Regular cardiac myocyte (primary cell): Measurements from ENCODE around the gene TMPRSS15. TPM values are rescaled to one million over a fixed set of nuclear protein-coding genes. Genes with fewer than 3 reads are reported as not detected.

Experiments
- total RNA-seq: library from RNA; depleted of rRNA; stranded (reverse); fragments of >200 nt; gene quantifications from 2 replicates; pipeline ENCODE4 v1.2.3, GENCODE V29; 2014

Gene TMPRSS15
- not detected in 2 replicates for total RNA-seq

GRCh38 chr21:18403735-18404450 lies at the start of gene TMPRSS15:
Gene TMPRSS15, minus strand, starts transcription at chr21:18403785. Its CDS starts 163 bp downstream, at chr21:18403622.

GRCh38 chr21:18244671-18245463 lies 158.7 kb downstream of the TMPRSS15 start, which contains the start of gene CHODL:
Gene CHODL, plus strand, starts transcription at chr21:18244833. Its CDS starts 391 bp downstream, at chr21:18245224.

Other genes with a start within 250 kb of the TMPRSS15 start
- gene CHODL, start 159.0 kb downstream of the TMPRSS15 start, total RNA-seq, result not detected in 2 replicates